HG03095 (cell line): ENCODE data around the gene NSDHL.

ENCODE experiments used
- ATAC-seq: cut with Tn5 transposase; IDR thresholded peaks from one replicate; pipeline ENCODE4 v1.9.1; 2021; ENCODE audit warnings: moderate library complexity; ENCODE audit not compliant: unreplicated experiment

The NSDHL gene

GRCh38 chrX:152843852-152844251, 13.0 kb downstream of the NSDHL start:
- ATAC-seq: no peak

- ATAC-seq: no peak
These were observed 13.4 kb downstream of the NSDHL start for GRCh38 chrX:152844256-152844655.

- no peak for ATAC-seq
These were observed 14.9 kb downstream of the NSDHL start for GRCh38 chrX:152845618-152846240.

- no peak for ATAC-seq
These were observed 16.4 kb downstream of the NSDHL start for GRCh38 chrX:152847281-152847680.

- ATAC-seq: no peak
These were observed 19.6 kb downstream of the NSDHL start for GRCh38 chrX:152850465-152850864.

GRCh38 chrX:152853986-152854385, 23.1 kb downstream of the NSDHL start:
- no peak for ATAC-seq

GRCh38 chrX:152861116-152861515, 30.3 kb downstream of the NSDHL start:
- ATAC-seq: no peak

GRCh38 chrX:152861826-152862225, 31.0 kb downstream of the NSDHL start:
- ATAC-seq: no peak

GRCh38 chrX:152865232-152865920, 34.5 kb downstream of the NSDHL start:
- ATAC-seq: no peak

- ATAC-seq: no peak
These were observed 35.5 kb downstream of the NSDHL start for GRCh38 chrX:152866386-152866785.

- no peak for ATAC-seq
These were observed 39.1 kb downstream of the NSDHL start for GRCh38 chrX:152869972-152870371.

GRCh38 chrX:152871260-152871659, 40.4 kb downstream of the NSDHL start:
- no peak for ATAC-seq

GRCh38 chrX:152872522-152872921, 41.7 kb downstream of the NSDHL start:
- no peak for ATAC-seq

GRCh38 chrX:152873361-152873760, 42.5 kb downstream of the NSDHL start:
- ATAC-seq: no peak

- no peak for ATAC-seq
These were observed 46.3 kb downstream of the NSDHL start for GRCh38 chrX:152876931-152877840.

GRCh38 chrX:152878976-152879755, 48.3 kb downstream of the NSDHL start:
- no peak for ATAC-seq

GRCh38 chrX:152881289-152881688, 50.4 kb downstream of the NSDHL start:
- ATAC-seq: no peak

- ATAC-seq: no peak
These were observed 53.3 kb downstream of the NSDHL start for GRCh38 chrX:152884171-152884570.

- no peak for ATAC-seq
These were observed 55.9 kb downstream of the NSDHL start for GRCh38 chrX:152886716-152887115.

- ATAC-seq: no peak
These were observed 61.6 kb downstream of the NSDHL start for GRCh38 chrX:152892499-152892898.
